ENCODE measurements around the gene FHIT. TPM values are rescaled to one million over a fixed set of nuclear protein-coding genes. Genes with fewer than 3 reads are reported as not detected.
"Not testable (repeated sequence)": the region's sequence is repeated elsewhere in the genome, so short reads cannot be mapped to it uniquely, and the experiment has no call there.

Gene FHIT
- total RNA-seq, 1 experiment from 2014 or later: 20.1 TPM

- no peaks in the 10 kb centered on the region for H3K27me3 Mint-ChIP-seq (ENCODE audit: insufficient read depth, unreplicated experiment)
- peaks cover 24% of the 10 kb centered on the region for H3K9me3 Mint-ChIP-seq (ENCODE audit: unreplicated experiment)
- ChIA-PET POLR2A (no interaction called here), CTCF (no interaction called here)
- intact Hi-C loops (cut with micrococcal nuclease): no loop called here
- BruUV-seq (replicated peaks): no TSS peak
- peaks cover 9% of the 10 kb centered on the region for H3K36me3 Mint-ChIP-seq (ENCODE audit: insufficient read depth, unreplicated experiment)
- no peak overlapping the region for H3K27ac Mint-ChIP-seq (ENCODE audit: low read depth, unreplicated experiment)
- TF ChIP-seq CTCF (IDR thresholded peaks at IDR 0.05; ENCODE audit: unreplicated experiment): no peak
- H3K4me1 Mint-ChIP-seq (ENCODE audit: insufficient read depth, unreplicated experiment): no peaks in the 10 kb centered on the region
- no peak overlapping the region for H3K4me3 Mint-ChIP-seq (ENCODE audit: unreplicated experiment)
- DNase-seq (ENCODE audit: unreplicated experiment): no peak
These were observed 232.4 kb downstream of the FHIT start for GRCh38 chr3:61018807-61019206.

- H3K36me3 Mint-ChIP-seq (ENCODE audit: insufficient read depth, unreplicated experiment); H3K4me1 Mint-ChIP-seq (ENCODE audit: insufficient read depth, unreplicated experiment); BruUV-seq (replicated peaks); POLR2A ChIA-PET; H3K4me3 Mint-ChIP-seq (ENCODE audit: unreplicated experiment); intact Hi-C loops (cut with micrococcal nuclease); DNase-seq (ENCODE audit: unreplicated experiment); H3K27me3 Mint-ChIP-seq (ENCODE audit: insufficient read depth, unreplicated experiment); H3K27ac Mint-ChIP-seq (ENCODE audit: low read depth, unreplicated experiment): not testable (repeated sequence)
- peaks cover 14% of the 10 kb centered on the region for H3K9me3 Mint-ChIP-seq (ENCODE audit: unreplicated experiment)
- CTCF ChIA-PET: interaction anchor here (0.6 kb wide), 1 partner anchor 234 kb away, joined by 4 read pairs; no protein-coding TSS in a partner anchor
These were observed 234.2 kb downstream of the FHIT start for GRCh38 chr3:61017028-61017427.

GRCh38 chr3:61015859-61016258 lies 235.4 kb downstream of the FHIT start:
- Mint-ChIP-seq H3K36me3 (ENCODE audit: insufficient read depth, unreplicated experiment) (no peaks in the 10 kb centered on the region), H3K4me1 (ENCODE audit: insufficient read depth, unreplicated experiment) (no peaks in the 10 kb centered on the region), H3K4me3 (ENCODE audit: unreplicated experiment) (no peak overlapping the region), H3K27me3 (ENCODE audit: insufficient read depth, unreplicated experiment) (no peaks in the 10 kb centered on the region), H3K9me3 (ENCODE audit: unreplicated experiment) (peaks cover 7% of the 10 kb centered on the region), H3K27ac (ENCODE audit: low read depth, unreplicated experiment) (no peak overlapping the region)
- BruUV-seq (replicated peaks): no TSS peak
- ChIA-PET CTCF (no interaction called here), POLR2A (no interaction called here)
- intact Hi-C loops (cut with micrococcal nuclease): no loop called here
- no peak for TF ChIP-seq CTCF (IDR thresholded peaks at IDR 0.05; ENCODE audit: unreplicated experiment)
- DNase-seq (ENCODE audit: unreplicated experiment): no peak

- H3K27me3 Mint-ChIP-seq (ENCODE audit: insufficient read depth, unreplicated experiment): no peaks in the 10 kb centered on the region
- ChIA-PET POLR2A (no interaction called here), CTCF (interaction anchor here (0.6 kb wide), 1 partner anchor 266 kb away, joined by 4 read pairs; no protein-coding TSS in a partner anchor)
- TF ChIP-seq CTCF (IDR thresholded peaks at IDR 0.05; ENCODE audit: unreplicated experiment): no peak
- no peak for DNase-seq (ENCODE audit: unreplicated experiment)
- no peaks in the 10 kb centered on the region for H3K4me1 Mint-ChIP-seq (ENCODE audit: insufficient read depth, unreplicated experiment)
- no TSS peak for BruUV-seq (replicated peaks)
- H3K27ac Mint-ChIP-seq (ENCODE audit: low read depth, unreplicated experiment): no peak overlapping the region
- intact Hi-C loops (cut with micrococcal nuclease): no loop called here
- no peaks in the 10 kb centered on the region for H3K36me3 Mint-ChIP-seq (ENCODE audit: insufficient read depth, unreplicated experiment)
- no peak overlapping the region for H3K4me3 Mint-ChIP-seq (ENCODE audit: unreplicated experiment)
- H3K9me3 Mint-ChIP-seq (ENCODE audit: unreplicated experiment): peaks cover 4% of the 10 kb centered on the region
These were observed 235.8 kb downstream of the FHIT start for GRCh38 chr3:61015408-61015807.

- POLR2A ChIA-PET: no interaction called here
- Mint-ChIP-seq H3K27me3 (ENCODE audit: insufficient read depth, unreplicated experiment) (no peaks in the 10 kb centered on the region), H3K9me3 (ENCODE audit: unreplicated experiment) (no peaks in the 10 kb centered on the region), H3K27ac (ENCODE audit: low read depth, unreplicated experiment) (no peak overlapping the region), H3K4me3 (ENCODE audit: unreplicated experiment) (no peak overlapping the region), H3K4me1 (ENCODE audit: insufficient read depth, unreplicated experiment) (no peaks in the 10 kb centered on the region), H3K36me3 (ENCODE audit: insufficient read depth, unreplicated experiment) (no peaks in the 10 kb centered on the region)
- BruUV-seq (replicated peaks): no TSS peak
- CTCF ChIA-PET: no interaction called here
- TF ChIP-seq CTCF (IDR thresholded peaks at IDR 0.05; ENCODE audit: unreplicated experiment): no peak
- DNase-seq (ENCODE audit: unreplicated experiment): no peak
- intact Hi-C loops (cut with micrococcal nuclease): no loop called here
These were observed 242.3 kb downstream of the FHIT start for GRCh38 chr3:61008998-61009380.

Measured in MCF 10A (cell line).